Neuronal stem cell (in vitro differentiated cells): ENCODE data around the gene CEP85L.

Source experiments
- DNase-seq: peaks from one replicate; pipeline ENCODE4 v3.0.0-alpha.2; 2013; ENCODE audit warnings: low spot score
- H2AFZ ChIP-seq: one replicate; pipeline ENCODE4 v1.6.1; 2013; ENCODE audit warnings: mild to moderate bottlenecking, low read length, inconsistent platforms
- H2AK5ac ChIP-seq: 2 replicates; pipeline ENCODE4 v1.6.1; 2013; ENCODE audit warnings: low read depth, mild to moderate bottlenecking, inconsistent platforms, low read length, moderate library complexity, mixed read lengths
- H2BK120ac ChIP-seq: 2 replicates; pipeline ENCODE4 v1.6.1; 2013; ENCODE audit warnings: low read depth, mild to moderate bottlenecking, inconsistent platforms, low read length, moderate library complexity, mixed read lengths
- H2BK12ac ChIP-seq: one replicate; pipeline ENCODE4 v1.6.1; 2013; ENCODE audit warnings: low read length, inconsistent platforms
- H2BK15ac ChIP-seq: 2 replicates; pipeline ENCODE4 v1.6.1; 2013; ENCODE audit warnings: mild to moderate bottlenecking, low read length, inconsistent platforms, mixed read lengths
- H2BK5ac ChIP-seq: one replicate; pipeline ENCODE4 v1.6.1; 2013; ENCODE audit warnings: inconsistent platforms, mild to moderate bottlenecking, low read length, moderate library complexity
- H3K14ac ChIP-seq: one replicate; pipeline ENCODE4 v1.6.1; 2013; ENCODE audit warnings: low read length, inconsistent platforms
- H3K18ac ChIP-seq: 2 replicates; pipeline ENCODE4 v1.6.1; 2013; ENCODE audit warnings: low read length, inconsistent platforms
- H3K23ac ChIP-seq: 2 replicates; pipeline ENCODE4 v1.6.1; 2013; ENCODE audit warnings: low read depth, mild to moderate bottlenecking, mixed read lengths, low read length, inconsistent platforms; ENCODE audit not compliant: poor library complexity
- H3K27ac ChIP-seq: replicated peaks from 3 replicates; pipeline ENCODE4 v1.5.1; 2013; ENCODE audit warnings: low read length, inconsistent platforms
- H3K27me3 ChIP-seq, 3 experiments: 2 replicates each; pipeline ENCODE4 v1.6.1; 2013; ENCODE audit warnings: low read length in 3 of 3, mild to moderate bottlenecking in 2 of 3, inconsistent platforms in 1 of 3, low read depth in 1 of 3, mixed read lengths in 1 of 3, moderate library complexity in 1 of 3; ENCODE audit not compliant: control insufficient read depth in 3 of 3, insufficient read depth in 3 of 3
- H3K36me3 ChIP-seq, 2 donors: replicated peaks in 1 of 2; 2 replicates each; pipeline ENCODE4 v1.6.1; 2013; ENCODE audit warnings: low read length in 2 of 2; ENCODE audit not compliant: control insufficient read depth in 2 of 2, insufficient read depth in 2 of 2
- H3K4ac ChIP-seq: 2 replicates; pipeline ENCODE4 v1.6.1; 2013; ENCODE audit warnings: inconsistent platforms, mild to moderate bottlenecking, low read length, moderate library complexity
- H3K4me1 ChIP-seq, 2 donors: 1 replicate in 1 of 2; 2 replicates in 1 of 2; pipeline ENCODE4 v1.6.1; 2013; ENCODE audit warnings: low read length in 2 of 2, low read depth in 1 of 2; ENCODE audit not compliant: control insufficient read depth in 2 of 2, insufficient read depth in 1 of 2
- H3K4me2 ChIP-seq: one replicate; pipeline ENCODE4 v1.6.1; 2013; ENCODE audit warnings: mild to moderate bottlenecking, low read length, inconsistent platforms; ENCODE audit not compliant: insufficient read depth, poor library complexity, severe bottlenecking
- H3K4me3 ChIP-seq, 2 donors: 2 replicates each; pipeline ENCODE4 v1.5.1; 2013; ENCODE audit warnings: low read length in 2 of 2, mild to moderate bottlenecking in 2 of 2, inconsistent platforms in 1 of 2, moderate library complexity in 1 of 2
- H3K79me1 ChIP-seq: one replicate; pipeline ENCODE4 v1.6.1; 2013; ENCODE audit warnings: low read depth, mild to moderate bottlenecking, inconsistent platforms, low read length, moderate library complexity
- H3K9ac ChIP-seq: one replicate; pipeline ENCODE4 v1.6.1; 2013; ENCODE audit warnings: mild to moderate bottlenecking, low read depth, low read length, inconsistent platforms; ENCODE audit not compliant: poor library complexity
- H3K9me3 ChIP-seq, 2 donors: replicated peaks in 1 of 2; 2 replicates each; pipeline versions ENCODE3 to v1.6.1; 2013; ENCODE audit warnings: low read length in 2 of 2, mild to moderate bottlenecking in 2 of 2, inconsistent platforms in 1 of 2, low read depth in 1 of 2, mixed read lengths in 1 of 2, moderate library complexity in 1 of 2; ENCODE audit not compliant: control insufficient read depth in 2 of 2, insufficient read depth in 1 of 2
- H4K8ac ChIP-seq: one replicate; pipeline ENCODE4 v1.6.1; 2013; ENCODE audit warnings: low read depth, mild to moderate bottlenecking, inconsistent platforms, low read length, moderate library complexity
- H4K91ac ChIP-seq: one replicate; pipeline ENCODE4 v1.6.1; 2013; ENCODE audit warnings: low read length, low read depth, mild to moderate bottlenecking, inconsistent platforms; ENCODE audit not compliant: poor library complexity

Gene CEP85L

DNA sequence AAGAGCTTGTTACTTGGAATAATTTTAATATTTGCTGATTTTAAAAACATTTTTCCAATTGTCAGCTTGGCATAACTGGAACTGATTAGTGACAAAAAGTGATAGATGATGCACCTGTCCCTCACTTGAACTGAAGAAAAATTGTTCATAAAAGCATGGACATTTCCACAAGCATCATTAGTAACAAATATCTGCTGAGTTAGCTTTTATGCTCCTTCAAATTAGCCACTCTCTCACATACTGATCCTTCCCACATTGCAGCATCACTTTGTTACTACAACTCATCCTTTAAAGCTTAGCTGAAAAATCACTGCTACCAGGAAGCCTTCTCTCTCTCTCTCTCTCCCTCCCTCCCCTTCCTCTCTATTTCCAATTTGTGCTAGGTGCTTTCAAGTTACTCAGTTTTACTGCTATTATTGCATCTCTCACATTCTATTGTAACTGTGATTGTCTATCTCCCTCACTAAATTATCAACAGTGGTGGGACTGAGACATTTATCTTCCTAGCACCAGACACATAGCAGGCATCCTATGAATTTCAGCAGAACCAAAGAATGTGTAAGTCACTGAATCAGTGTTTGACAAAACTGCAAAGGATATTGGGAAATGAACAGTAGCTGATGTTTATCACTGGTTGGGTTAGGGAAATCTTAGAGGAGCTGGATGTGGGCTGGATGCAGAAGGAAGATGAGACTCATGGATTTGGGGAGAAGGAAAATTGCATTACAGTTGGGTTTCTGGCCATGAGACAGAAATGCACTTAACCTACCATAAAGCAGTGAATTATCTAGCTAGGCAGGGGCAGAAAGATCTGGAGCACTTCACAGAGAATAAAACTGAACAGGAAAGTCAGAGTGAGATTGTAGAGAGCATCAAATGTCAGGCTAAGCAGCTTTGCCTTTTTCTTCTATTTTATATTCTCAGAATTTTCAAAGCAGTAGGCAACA, 231.7 kb downstream of the CEP85L start:
- peaks cover 2 to 3% of the 10 kb centered on the region in 2 donors for H3K4me1 ChIP-seq
- H2BK5ac ChIP-seq = no peak overlapping the region
- no peak overlapping the region for H4K91ac ChIP-seq
- no peaks in the 10 kb centered on the region for H3K27me3 ChIP-seq
- H3K36me3 ChIP-seq = no peaks in the 10 kb centered on the region
- no peak overlapping the region for H3K4ac ChIP-seq
- no peak overlapping the region for H3K27ac ChIP-seq
- no peak overlapping the region for H2BK120ac ChIP-seq
- no peak overlapping the region for H3K18ac ChIP-seq
- no peak overlapping the region for H4K8ac ChIP-seq
- H2BK12ac ChIP-seq = no peak overlapping the region
- no peak overlapping the region for H3K14ac ChIP-seq
- no peak overlapping the region for H2BK15ac ChIP-seq
- no peak overlapping the region for H2AK5ac ChIP-seq
- no peaks in the 10 kb centered on the region for H3K9me3 ChIP-seq
- no peak overlapping the region for H3K4me3 ChIP-seq
- no peak overlapping the region for H3K4me2 ChIP-seq
- no peaks in the 10 kb centered on the region for H3K79me1 ChIP-seq
- no peak overlapping the region for H2AFZ ChIP-seq
- no peak overlapping the region for H3K23ac ChIP-seq
- DNase-seq = no peak
- H3K9ac ChIP-seq = no peak overlapping the region
